H1 (cell line): ENCODE data around the gene EIF4EBP2. TPM values are rescaled to one million over a fixed set of nuclear protein-coding genes. Genes with fewer than 3 reads are reported as not detected.

Experiments used
- CTCF ChIA-PET: fragments of 300-600 bp; sonication (Branson Sonifier 250); formaldehyde crosslinking; loops from one replicate; lab custom pipeline; 2021; ENCODE audit not compliant: partially characterized antibody; lab: Charles Lee
- POLR2A ChIA-PET: fragments of 300-600 bp; sonication (Branson Sonifier 250); formaldehyde crosslinking; loops from one replicate; lab custom pipeline; 2021; ENCODE audit warnings: inconsistent platforms; ENCODE audit not compliant: partially characterized antibody; lab: Charles Lee
- DNase-seq, 2 experiments: peaks; one replicate each; pipeline versions ENCODE4 v3.0.0 to v3.0.0-alpha.2; 2010 to 2022; ENCODE audit warnings: low spot score in 2 of 2, low read depth in 1 of 2, mixed read lengths in 1 of 2
- FAIRE-seq: peaks from 2 replicates; lab custom pipeline; 2011; peaks lifted over from hg19 to GRCh38; lab: Jason Lieb, UNC
- H2AFZ ChIP-seq: 2 replicates; pipeline ENCODE4 v1.8.1; 2012; ENCODE audit warnings: low read length, inconsistent platforms
- H2AK5ac ChIP-seq: 2 replicates; pipeline ENCODE4 v1.6.1; 2013; ENCODE audit warnings: low read depth, low read length
- H2BK120ac ChIP-seq: replicated peaks from 2 replicates; pipeline ENCODE3; 2013; ENCODE audit warnings: low read depth, low read length, inconsistent platforms
- H2BK12ac ChIP-seq: 2 replicates; pipeline ENCODE4 v1.6.1; 2013; ENCODE audit warnings: low read depth, low read length
- H2BK15ac ChIP-seq: 2 replicates; pipeline ENCODE4 v1.6.1; 2013; ENCODE audit warnings: low read length
- H2BK20ac ChIP-seq: 2 replicates; pipeline ENCODE4 v1.6.1; 2013; ENCODE audit warnings: low read length
- H2BK5ac ChIP-seq: 2 replicates; pipeline ENCODE4 v1.6.1; 2013; ENCODE audit warnings: low read depth, low read length
- H3K14ac ChIP-seq: 2 replicates; pipeline ENCODE4 v1.6.1; 2013; ENCODE audit warnings: inconsistent platforms; ENCODE audit not compliant: insufficient read length
- H3K18ac ChIP-seq: 2 replicates; pipeline ENCODE4 v1.6.1; 2013; ENCODE audit warnings: low read length; ENCODE audit errors: extremely low read depth
- H3K23ac ChIP-seq: 2 replicates; pipeline ENCODE4 v1.6.1; 2013; ENCODE audit warnings: inconsistent platforms; ENCODE audit not compliant: insufficient read length
- H3K23me2 ChIP-seq: 2 replicates; pipeline ENCODE4 v1.6.1; 2013; ENCODE audit warnings: low read depth, low read length
- H3K27ac ChIP-seq: 2 replicates; pipeline ENCODE4 v1.6.1; 2011; ENCODE audit warnings: low read depth, low read length, inconsistent platforms
- H3K27me3 ChIP-seq, 4 experiments: replicated peaks in 1 of 4; 1 replicate in 1 of 4; 2 replicates in 3 of 4; pipeline versions ENCODE4 v1.6.1 to v1.8.1; 2011 to 2013; ENCODE audit warnings: low read length in 3 of 4, mild to moderate bottlenecking in 3 of 4, inconsistent platforms in 2 of 4, mixed read lengths in 2 of 4, moderate library complexity in 1 of 4; ENCODE audit not compliant: control insufficient read depth in 3 of 4, insufficient read depth in 3 of 4; ENCODE audit errors: extremely low read depth in 1 of 4
- H3K36me3 ChIP-seq, 4 experiments: 2 replicates each; pipeline versions ENCODE4 v1.6.1 to v1.8.1; 2011 to 2013; ENCODE audit warnings: mild to moderate bottlenecking in 4 of 4, low read length in 3 of 4, moderate library complexity in 2 of 4, control low read depth in 1 of 4, inconsistent platforms in 1 of 4; ENCODE audit not compliant: insufficient read depth in 4 of 4, control insufficient read depth in 2 of 4
- H3K4ac ChIP-seq: replicated peaks from 2 replicates; pipeline ENCODE3; 2013; ENCODE audit warnings: low read length, low read depth, mixed read lengths, inconsistent platforms; ENCODE audit not compliant: insufficient read length
- H3K4me1 ChIP-seq, 4 experiments: replicated peaks in 1 of 4; 1 replicate in 1 of 4; 2 replicates in 3 of 4; pipeline versions ENCODE4 v1.6.1 to v1.8.1; 2011 to 2013; ENCODE audit warnings: low read length in 3 of 4, inconsistent platforms in 2 of 4, mixed read lengths in 1 of 4; ENCODE audit not compliant: insufficient read depth in 4 of 4, control insufficient read depth in 3 of 4
- H3K4me2 ChIP-seq, 2 experiments: 2 replicates each; pipeline versions ENCODE4 v1.6.1 to v1.8.1; 2011 to 2013; ENCODE audit warnings: low read depth in 2 of 2, low read length in 2 of 2, control low read depth in 1 of 2, inconsistent platforms in 1 of 2, mild to moderate bottlenecking in 1 of 2; ENCODE audit not compliant: insufficient read depth in 1 of 2
- H3K4me3 ChIP-seq, 4 experiments: fragments of 200-600, 300-600 bp in 1 of 4; sonication (generic), shearing (Covaris generic), sonication (Bioruptor Twin) in 1 of 4; 2 replicates each; pipeline versions ENCODE4 v1.5.1 to v1.8.1; 2011 to 2016; ENCODE audit warnings: low read length in 4 of 4, low read depth in 3 of 4, control low read depth in 2 of 4, inconsistent platforms in 2 of 4, mild to moderate bottlenecking in 2 of 4, mixed read lengths in 1 of 4, moderate library complexity in 1 of 4; ENCODE audit not compliant: insufficient read depth in 2 of 4; ENCODE audit errors: extremely low read depth in 1 of 4
- H3K56ac ChIP-seq: replicated peaks from 2 replicates; pipeline ENCODE3; 2013; ENCODE audit warnings: low read depth, mild to moderate bottlenecking, mixed read lengths, low read length, inconsistent platforms; ENCODE audit not compliant: insufficient read length
- H3K79me1 ChIP-seq: 2 replicates; pipeline ENCODE4 v1.6.1; 2013; ENCODE audit warnings: low read depth, low read length, control low read depth
- H3K79me2 ChIP-seq, 2 experiments: 2 replicates each; pipeline versions ENCODE4 v1.6.1 to v1.8.1; 2012 to 2013; ENCODE audit warnings: low read length in 2 of 2, mild to moderate bottlenecking in 2 of 2, inconsistent platforms in 1 of 2; ENCODE audit not compliant: insufficient read depth in 2 of 2, control insufficient read depth in 1 of 2
- H3K9ac ChIP-seq, 4 experiments: replicated peaks in 1 of 4; 1 replicate in 1 of 4; 2 replicates in 3 of 4; pipeline versions ENCODE4 v1.6.1 to v1.8.1; 2011 to 2013; ENCODE audit warnings: low read depth in 3 of 4, low read length in 3 of 4, control low read depth in 2 of 4, mild to moderate bottlenecking in 2 of 4, moderate library complexity in 2 of 4, inconsistent platforms in 1 of 4; ENCODE audit errors: extremely low read depth in 1 of 4
- H3K9me3 ChIP-seq, 2 experiments: 2 replicates each; pipeline versions ENCODE4 v1.6.1 to v1.8.1; 2012 to 2013; ENCODE audit warnings: mild to moderate bottlenecking in 2 of 2, moderate library complexity in 2 of 2, control low read depth in 1 of 2, inconsistent platforms in 1 of 2, low read depth in 1 of 2, low read length in 1 of 2, mixed read lengths in 1 of 2; ENCODE audit not compliant: insufficient read depth in 2 of 2
- H4K20me1 ChIP-seq, 2 experiments: replicated peaks in 1 of 2; 2 replicates each; pipeline versions ENCODE3 to v1.8.1; 2011 to 2013; ENCODE audit warnings: inconsistent platforms in 2 of 2, low read length in 2 of 2, mild to moderate bottlenecking in 1 of 2; ENCODE audit not compliant: insufficient read depth in 2 of 2, control insufficient read depth in 1 of 2
- H4K5ac ChIP-seq: 2 replicates; pipeline ENCODE4 v1.6.1; 2013; ENCODE audit warnings: low read length, low read depth, mixed read lengths, inconsistent platforms; ENCODE audit not compliant: insufficient read length
- H4K8ac ChIP-seq: 2 replicates; pipeline ENCODE4 v1.8.0; 2013; ENCODE audit warnings: mild to moderate bottlenecking, moderate library complexity, low read length, inconsistent platforms; ENCODE audit not compliant: insufficient read depth; ENCODE audit errors: extremely low read depth
- H4K91ac ChIP-seq: replicated peaks from 2 replicates; pipeline ENCODE3; 2013; ENCODE audit warnings: low read length, mixed read lengths, inconsistent platforms; ENCODE audit not compliant: insufficient read length
- CTCF ChIP-seq, 3 experiments: IDR thresholded peaks; 1 replicate in 2 of 3; 2 replicates in 1 of 3; pipeline versions ENCODE4 v1.5.1 to v1.6.1; 2011; ENCODE audit warnings: low read length in 3 of 3, mild to moderate bottlenecking in 3 of 3, inconsistent platforms in 2 of 3, low read depth in 1 of 3, moderate library complexity in 1 of 3; ENCODE audit not compliant: insufficient read depth in 1 of 3; ENCODE audit errors: control extremely low read depth in 1 of 3
- TCF12 ChIP-seq: IDR thresholded peaks from 2 replicates; pipeline ENCODE4 v1.6.1; 2011; ENCODE audit warnings: low read depth, mild to moderate bottlenecking, low read length
- WGBS, 2 experiments: shearing (Covaris generic) in 1 of 2; methylation state at CpG; one replicate each; pipeline versions ENCODE4 v1.1.6 to v1.1.7; 2013 to 2015; ENCODE audit warnings: low lambda C conversion rate in 2 of 2, mixed read lengths in 2 of 2, inconsistent platforms in 1 of 2, low coverage in 1 of 2, missing lambda C conversion rate in 1 of 2; ENCODE audit not compliant: insufficient replicate concordance in 2 of 2, insufficient coverage in 1 of 2, insufficient read length in 1 of 2; ENCODE audit errors: extremely low coverage in 1 of 2, missing lambda C conversion rate in 1 of 2; 5-methylcytosine and 5-hydroxymethylcytosine counted together
- polyA plus RNA-seq, 7 experiments: library from polyadenylated mRNA; depleted of rRNA in 3 of 7; stranded (reverse) in 5 of 7; unstranded in 2 of 7; fragments of >200 nt in 5 of 7; fragments of 200-250 nt in 2 of 7; gene quantifications; 1 replicate in 5 of 7; 2 replicates in 1 of 7; 4 replicates in 1 of 7; pipeline versions ENCODE4 v1.2.1 to v1.2.3, GENCODE V29; 2011 to 2013; ENCODE audit warnings: missing spikeins in 2 of 7, mixed read lengths in 2 of 7
- total RNA-seq: library from RNA; stranded (reverse); fragmentation: NEBNext Ultra II Directional; extraction: Animal tissue kit (Norgen Biotek cat#: 25700); gene quantifications from 2 replicates; pipeline ENCODE4 v1.2.1, GENCODE V29; 2021

The EIF4EBP2 gene
- total and polyA plus RNA-seq, 2 of the 8 experiments (the other 6 are each of a cell fraction or from before 2014, with no cell fraction given), result 55.3 to 144 TPM

GRCh38 chr10:70354556-70354955 lies 49.4 kb upstream of the EIF4EBP2 start:
- Histone ChIP-seq H3K56ac (no peak overlapping the region), H4K5ac (no peak overlapping the region), H2BK20ac (no peak overlapping the region), H2AK5ac (no peak overlapping the region), H4K8ac (no peak overlapping the region), H3K9ac (no peak overlapping the region), H3K79me1 (no peaks in the 10 kb centered on the region; the same call in 1 of the 2 replicates), H2BK15ac (0 out of 2 replicates have a peak overlapping the region, but pooled peaks have one; percentile 16), H3K4me2 (no peak overlapping the region), H3K23ac (no peak overlapping the region), H3K4ac (no peak overlapping the region), H3K27me3 (no peaks in the 10 kb centered on the region), H3K4me3 (no peak overlapping the region), H3K18ac (no peak overlapping the region), H3K79me2 (no peaks in the 10 kb centered on the region), H3K9me3 (no peaks in the 10 kb centered on the region), H2AFZ (no peak overlapping the region), H4K91ac (no peak overlapping the region), H3K23me2 (no peaks in the 10 kb centered on the region), H3K14ac (no peak overlapping the region), H2BK5ac (no peak overlapping the region), H2BK120ac (no peak overlapping the region), H2BK12ac (no peak overlapping the region), H4K20me1 (peaks cover 0 to 7% of the 10 kb centered on the region in 2 experiments), H3K27ac (no peak overlapping the region), H3K36me3 (no peaks in the 10 kb centered on the region; a peak in 1 of 8 replicates), H3K4me1 (no peaks in the 10 kb centered on the region)
- WGBS, 2 experiments, result 75% methylated on average over 5 of the region's 5 CpGs; no CpG with 5 or more reads in 1 of the 2 experiments
- ChIA-PET POLR2A (no interaction called here), CTCF (interaction anchor here (0.9 to 18.1 kb wide), 15 partner anchors 8 to 208 kb away, joined by 3 to 329 read pairs (median 5); partner anchors contain the start of genes PPA1 and TYSND1)
- no peak for DNase-seq
- no peak for FAIRE-seq
- no peak for TF ChIP-seq TCF12
- peak in 1 of 3 experiments; percentile 9; a peak in 2 of 4 replicates for TF ChIP-seq CTCF (IDR thresholded peaks at IDR 0.05; ENCODE audit: control extremely low read depth in 1 of 3, insufficient read depth in 1 of 3, low read depth in 1 of 3, low read length in 3 of 3)
